Muscle layer of colon (tissue), 2 donors: Measurements from ENCODE around the gene HYAL1.
"Not testable (repeated sequence)": the region's sequence is repeated elsewhere in the genome, so short reads cannot be mapped to it uniquely, and the experiment has no call there.

Experiments
- H3K27ac ChIP-seq: one replicate; pipeline ENCODE4 v1.7.0; 2013; ENCODE audit warnings: low read depth, mild to moderate bottlenecking, low read length, moderate library complexity
- H3K27me3 ChIP-seq, 2 donors: one replicate each; pipeline ENCODE4 v1.7.0; 2013; ENCODE audit warnings: low read length in 2 of 2, mild to moderate bottlenecking in 2 of 2; ENCODE audit not compliant: insufficient read depth in 2 of 2, control insufficient read depth in 1 of 2
- H3K36me3 ChIP-seq: one replicate; pipeline ENCODE4 v1.7.0; 2013; ENCODE audit warnings: mild to moderate bottlenecking, low read length; ENCODE audit not compliant: insufficient read depth
- H3K4me1 ChIP-seq: one replicate; pipeline ENCODE4 v1.7.0; 2013; ENCODE audit warnings: mild to moderate bottlenecking, low read length; ENCODE audit not compliant: insufficient read depth
- H3K4me3 ChIP-seq, 2 donors: one replicate each; pipeline ENCODE4 v1.7.0; 2013; ENCODE audit warnings: low read length in 2 of 2, low read depth in 1 of 2, mild to moderate bottlenecking in 1 of 2, moderate library complexity in 1 of 2
- H3K9ac ChIP-seq: one replicate; pipeline ENCODE4 v1.7.0; 2013; ENCODE audit warnings: low read length
- H3K9me3 ChIP-seq: one replicate; pipeline ENCODE4 v1.7.0; 2013; ENCODE audit warnings: mild to moderate bottlenecking, low read length
- donor health status: abdominal sarcoma.
- donor health status: Adenocarcinoma of cecum.

The HYAL1 gene

DNA sequence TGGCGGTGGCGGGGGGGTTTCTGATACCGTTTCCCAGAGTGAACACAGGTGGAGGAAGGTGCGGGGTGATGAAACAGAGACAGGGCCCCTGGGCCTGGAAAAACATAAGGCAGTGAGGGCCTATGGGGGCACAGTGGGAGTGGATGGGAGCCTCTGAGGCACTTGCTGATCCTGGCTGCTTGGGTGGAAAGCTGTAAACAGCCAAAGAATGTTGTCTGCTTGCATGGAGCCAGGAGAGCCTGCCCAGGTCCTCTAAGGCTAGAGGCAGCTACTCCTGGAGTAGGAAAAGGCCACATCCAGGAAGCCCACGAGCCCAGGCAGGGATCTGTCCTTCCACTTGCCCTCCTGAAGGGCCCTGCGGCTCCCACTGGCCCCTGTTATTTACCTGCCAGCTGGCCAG, 37.4 kb downstream of the HYAL1 start:
- Histone ChIP-seq H3K9ac (no peak overlapping the region), H3K27me3 (no peaks in the 10 kb centered on the region), H3K9me3 (no peaks in the 10 kb centered on the region), H3K4me1 (peaks cover 65% of the 10 kb centered on the region), H3K27ac (peak overlapping the region; percentile 82), H3K4me3 (peak overlapping the region in 1 of 2 donors; percentile 79), H3K36me3 (peaks cover 2% of the 10 kb centered on the region)

GRCh38 chr3:50265571-50265970, 37.8 kb downstream of the HYAL1 start:
- no peaks in the 10 kb centered on the region for H3K27me3 ChIP-seq
- no peaks in the 10 kb centered on the region for H3K9me3 ChIP-seq
- H3K27ac ChIP-seq: peak overlapping the region; percentile 82
- H3K36me3 ChIP-seq: no peaks in the 10 kb centered on the region
- H3K4me1 ChIP-seq: peaks cover 70% of the 10 kb centered on the region
- no peak overlapping the region for H3K4me3 ChIP-seq
- peak overlapping the region; percentile 40 for H3K9ac ChIP-seq

DNA sequence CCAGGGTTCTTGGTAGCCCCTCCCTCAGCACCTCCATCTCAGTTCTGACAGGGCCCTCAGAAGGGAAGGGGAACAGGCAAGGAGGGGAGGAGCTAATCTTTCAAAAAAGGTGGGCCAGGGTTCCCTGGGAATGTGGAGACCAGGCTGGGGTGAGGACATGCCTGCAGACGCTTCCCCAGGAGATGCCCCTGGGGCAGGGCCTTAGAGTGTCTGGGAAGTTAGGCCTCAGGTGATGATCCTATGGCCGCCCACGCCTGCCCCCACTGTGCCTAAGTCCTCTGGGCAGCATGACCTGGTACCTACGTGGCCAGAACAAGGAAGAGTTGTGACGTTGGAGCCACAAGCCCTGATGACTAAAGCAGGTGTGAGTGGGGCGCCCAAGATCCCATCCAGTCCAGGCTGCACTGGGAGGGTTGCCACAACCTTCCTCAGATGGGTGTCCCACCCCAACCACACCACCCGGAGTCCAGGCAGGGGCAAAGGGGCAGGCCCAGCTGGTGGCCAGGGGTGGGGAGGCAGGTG, 38.3 kb downstream of the HYAL1 start:
- Histone ChIP-seq H3K9me3 (no peaks in the 10 kb centered on the region), H3K9ac (peak overlapping the region; percentile 40), H3K4me3 (no peak overlapping the region), H3K27me3 (no peaks in the 10 kb centered on the region), H3K4me1 (peaks cover 66% of the 10 kb centered on the region), H3K27ac (peak overlapping the region; percentile 82), H3K36me3 (no peaks in the 10 kb centered on the region)

DNA sequence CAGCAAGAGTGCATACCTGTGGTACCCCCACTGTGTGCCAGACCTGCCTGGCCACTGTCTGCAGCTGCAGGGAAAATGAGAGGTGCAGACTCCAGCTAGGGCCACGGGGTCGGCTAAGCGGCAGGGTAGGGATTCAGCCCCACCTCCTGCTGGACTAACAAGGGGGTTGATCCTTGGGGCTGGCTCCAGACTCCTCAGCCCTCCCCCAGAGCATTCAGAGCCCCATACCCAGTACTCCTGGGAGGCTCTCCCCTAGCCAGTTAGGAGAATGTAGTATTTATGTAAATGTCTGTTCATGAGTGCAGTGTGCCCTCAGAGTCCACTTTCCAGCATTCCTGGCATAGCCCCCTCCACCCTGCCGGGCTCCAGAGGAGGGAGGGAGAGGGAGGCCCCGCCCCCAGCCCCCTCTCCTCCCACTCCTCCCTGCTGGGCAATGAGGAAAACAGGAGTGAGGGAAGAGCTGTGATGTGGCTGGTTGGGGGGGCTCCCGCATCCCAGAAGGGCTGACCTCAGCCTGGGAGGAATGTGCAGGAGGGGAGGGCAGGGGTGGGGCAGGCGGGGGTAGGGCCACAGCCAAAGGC, 38.9 kb downstream of the HYAL1 start:
- H3K9me3 ChIP-seq: no peaks in the 10 kb centered on the region
- H3K27ac ChIP-seq: peak overlapping the region; percentile 82
- H3K4me1 ChIP-seq: peaks cover 64% of the 10 kb centered on the region
- H3K4me3 ChIP-seq: no peak overlapping the region
- no peaks in the 10 kb centered on the region for H3K36me3 ChIP-seq
- H3K27me3 ChIP-seq: no peaks in the 10 kb centered on the region
- peak overlapping the region; percentile 9 for H3K9ac ChIP-seq

GRCh38 chr3:50263478-50264382, 39.6 kb downstream of the HYAL1 start:
- Histone ChIP-seq H3K9me3 (no peaks in the 10 kb centered on the region), H3K36me3 (no peaks in the 10 kb centered on the region), H3K27me3 (no peaks in the 10 kb centered on the region), H3K27ac (peak overlapping the region; percentile 77), H3K4me1 (peaks cover 58% of the 10 kb centered on the region), H3K4me3 (no peak overlapping the region), H3K9ac (peak overlapping the region; percentile 9)

DNA sequence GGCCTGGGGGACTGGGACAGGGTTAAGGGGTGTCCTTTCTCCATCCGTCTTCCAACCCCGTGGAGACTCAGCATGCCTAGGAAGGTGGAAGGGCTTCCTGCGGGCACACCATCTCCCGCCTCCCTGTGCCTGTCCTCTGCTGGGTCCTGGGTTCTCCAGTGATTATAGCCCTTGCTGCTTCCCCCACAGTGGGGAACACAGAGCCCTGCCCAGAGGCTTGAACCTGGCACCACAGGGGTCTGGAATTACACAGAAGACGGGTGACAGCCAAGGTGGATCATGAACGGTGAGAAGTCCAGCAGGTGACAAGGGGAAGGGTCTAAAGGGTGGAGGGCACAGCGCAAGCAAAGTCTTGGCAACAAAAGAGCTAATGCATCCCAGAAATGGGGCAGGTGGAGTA, 40.6 kb downstream of the HYAL1 start:
- H3K9me3 ChIP-seq: no peaks in the 10 kb centered on the region
- no peak overlapping the region for H3K4me3 ChIP-seq
- H3K27me3 ChIP-seq: no peaks in the 10 kb centered on the region
- peaks cover 8% of the 10 kb centered on the region for H3K36me3 ChIP-seq
- H3K27ac ChIP-seq: no peak overlapping the region
- no peak overlapping the region for H3K9ac ChIP-seq
- peaks cover 49% of the 10 kb centered on the region for H3K4me1 ChIP-seq

- H3K9ac ChIP-seq, H3K4me3 ChIP-seq, H3K27me3 ChIP-seq, H3K9me3 ChIP-seq, H3K27ac ChIP-seq: not testable (repeated sequence)
- H3K4me1 ChIP-seq: peaks cover 46% of the 10 kb centered on the region
- H3K36me3 ChIP-seq: peaks cover 13% of the 10 kb centered on the region
Measured at GRCh38 chr3:50262200-50262599, 41.2 kb downstream of the HYAL1 start.

GRCh38 chr3:50261505-50261904, 41.9 kb downstream of the HYAL1 start:
- Histone ChIP-seq H3K9ac (no peak overlapping the region), H3K9me3 (no peaks in the 10 kb centered on the region), H3K4me1 (peaks cover 43% of the 10 kb centered on the region), H3K27me3 (no peaks in the 10 kb centered on the region), H3K36me3 (peaks cover 20% of the 10 kb centered on the region), H3K27ac (peak overlapping the region; percentile 77), H3K4me3 (peak overlapping the region in 1 of 2 donors; percentile 61)

DNA sequence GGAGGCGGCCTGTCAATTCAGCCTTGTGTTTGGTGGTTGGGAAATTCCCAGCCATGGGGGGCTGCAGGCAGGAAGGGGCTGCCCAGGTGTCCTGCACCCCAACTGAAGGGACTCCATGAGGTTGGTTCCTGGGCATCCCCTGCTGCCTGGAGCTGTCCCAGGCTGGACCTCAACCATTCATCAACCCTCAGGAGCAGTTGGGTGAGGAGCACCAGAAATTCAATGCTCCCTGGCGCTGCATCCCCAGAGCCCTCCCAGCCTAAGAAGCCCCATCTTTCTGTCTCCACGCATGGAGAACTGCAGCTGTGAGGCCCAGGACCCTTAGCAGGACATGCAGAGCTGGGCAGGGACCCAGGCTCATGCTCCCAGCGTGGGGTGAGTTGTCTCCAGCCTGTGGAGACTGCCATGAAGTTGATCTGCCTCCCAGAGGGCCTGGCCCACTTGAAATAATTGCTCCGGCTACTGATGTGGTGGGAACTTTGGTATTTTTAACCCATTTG, 42.4 kb downstream of the HYAL1 start:
- H3K27ac ChIP-seq: peak overlapping the region; percentile 77
- H3K4me1 ChIP-seq: peaks cover 38% of the 10 kb centered on the region

GRCh38 chr3:50260027-50260941, 43.1 kb downstream of the HYAL1 start:
- Histone ChIP-seq H3K27me3 (no peaks in the 10 kb centered on the region), H3K36me3 (peaks cover 30% of the 10 kb centered on the region), H3K4me3 (peak overlapping the region; percentile 44 to 61), H3K9me3 (no peaks in the 10 kb centered on the region), H3K4me1 (peaks cover 33% of the 10 kb centered on the region), H3K27ac (peak overlapping the region; percentile 77), H3K9ac (peak overlapping the region; percentile 54)

More for the DNA sequence above, 42.4 kb downstream of the HYAL1 start:
- H3K9me3 ChIP-seq: no peaks in the 10 kb centered on the region
- peaks cover 25% of the 10 kb centered on the region for H3K36me3 ChIP-seq
- peak overlapping the region; percentile 54 for H3K9ac ChIP-seq
- H3K4me3 ChIP-seq: peak overlapping the region; percentile 44 to 61
- H3K27me3 ChIP-seq: no peaks in the 10 kb centered on the region
